Ureter (tissue), 1 donor: Measurements from ENCODE around the gene KCNIP3. TPM values are rescaled to one million over a fixed set of nuclear protein-coding genes. Genes with fewer than 3 reads are reported as not detected.

Experiments
- DNase-seq: peaks from one replicate; pipeline ENCODE4 v3.0.0-alpha.2; 2020; ENCODE audit warnings: low spot score
- total RNA-seq: library from RNA; stranded (reverse); gene quantifications from one replicate; pipeline ENCODE4 v1.2.4, GENCODE V29; 2023
- donor health status: DM: yes; HTN: yes; CAD: no.

KCNIP3 gene
- total RNA-seq, 1 donor from 2014 or later, result 6.2 TPM

- DNase-seq, result no peak
These were observed 30.7 kb downstream of the KCNIP3 start for GRCh38 chr2:95327861-95328260.

- no peak for DNase-seq
These were observed 31.4 kb downstream of the KCNIP3 start for GRCh38 chr2:95328358-95329125.

GRCh38 chr2:95329401-95329800 is 32.3 kb downstream of the KCNIP3 start:
- DNase-seq, result no peak

- DNase-seq, result no peak
These were observed 33.0 kb downstream of the KCNIP3 start for GRCh38 chr2:95329891-95330793.

GRCh38 chr2:95330794-95331338 is 33.7 kb downstream of the KCNIP3 start:
- DNase-seq, result no peak

- no peak for DNase-seq
These were observed 34.5 kb downstream of the KCNIP3 start for GRCh38 chr2:95331606-95332005.

- no peak for DNase-seq
These were observed 34.9 kb downstream of the KCNIP3 start for GRCh38 chr2:95332036-95332435.

GRCh38 chr2:95333056-95333455 is 35.9 kb downstream of the KCNIP3 start:
- no peak for DNase-seq

- peak; percentile 74 for DNase-seq
These were observed 36.8 kb downstream of the KCNIP3 start for GRCh38 chr2:95333888-95334338.

- DNase-seq, result no peak
These were observed 37.9 kb downstream of the KCNIP3 start for GRCh38 chr2:95334916-95335641.

- DNase-seq, result no peak
These were observed 39.3 kb downstream of the KCNIP3 start for GRCh38 chr2:95336406-95336805.

- DNase-seq, result no peak
These were observed 40.7 kb downstream of the KCNIP3 start for GRCh38 chr2:95337829-95338228.

GRCh38 chr2:95342556-95343320 is 45.6 kb downstream of the KCNIP3 start:
- no peak for DNase-seq

GRCh38 chr2:95343429-95344214 is 46.5 kb downstream of the KCNIP3 start:
- no peak for DNase-seq

- DNase-seq, result no peak
These were observed 47.1 kb downstream of the KCNIP3 start for GRCh38 chr2:95344215-95344583.

GRCh38 chr2:95344656-95345055 is 47.5 kb downstream of the KCNIP3 start:
- no peak for DNase-seq

- DNase-seq, result no peak
These were observed 48.0 kb downstream of the KCNIP3 start for GRCh38 chr2:95345081-95345562.

GRCh38 chr2:95345563-95346230 is 48.5 kb downstream of the KCNIP3 start:
- DNase-seq, result peak; percentile 81

- peak; percentile 54 for DNase-seq
These were observed 49.1 kb downstream of the KCNIP3 start for GRCh38 chr2:95346231-95346737.
